ENCODE measurements around the gene FBXW10B.
"Not testable (repeated sequence)": the region's sequence is repeated elsewhere in the genome, so short reads cannot be mapped to it uniquely, and the experiment has no call there.

The FBXW10B gene, protein sequence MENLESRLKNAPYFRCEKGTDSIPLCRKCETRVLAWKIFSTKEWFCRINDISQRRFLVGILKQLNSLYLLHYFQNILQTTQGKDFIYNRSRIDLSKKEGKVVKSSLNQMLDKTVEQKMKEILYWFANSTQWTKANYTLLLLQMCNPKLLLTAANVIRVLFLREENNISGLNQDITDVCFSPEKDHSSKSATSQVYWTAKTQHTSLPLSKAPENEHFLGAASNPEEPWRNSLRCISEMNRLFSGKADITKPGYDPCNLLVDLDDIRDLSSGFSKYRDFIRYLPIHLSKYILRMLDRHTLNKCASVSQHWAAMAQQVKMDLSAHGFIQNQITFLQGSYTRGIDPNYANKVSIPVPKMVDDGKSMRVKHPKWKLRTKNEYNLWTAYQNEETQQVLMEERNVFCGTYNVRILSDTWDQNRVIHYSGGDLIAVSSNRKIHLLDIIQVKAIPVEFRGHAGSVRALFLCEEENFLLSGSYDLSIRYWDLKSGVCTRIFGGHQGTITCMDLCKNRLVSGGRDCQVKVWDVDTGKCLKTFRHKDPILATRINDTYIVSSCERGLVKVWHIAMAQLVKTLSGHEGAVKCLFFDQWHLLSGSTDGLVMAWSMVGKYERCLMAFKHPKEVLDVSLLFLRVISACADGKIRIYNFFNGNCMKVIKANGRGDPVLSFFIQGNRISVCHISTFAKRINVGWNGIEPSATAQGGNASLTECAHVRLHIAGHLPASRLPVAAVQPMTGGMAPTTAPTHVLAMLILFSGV

DNA sequence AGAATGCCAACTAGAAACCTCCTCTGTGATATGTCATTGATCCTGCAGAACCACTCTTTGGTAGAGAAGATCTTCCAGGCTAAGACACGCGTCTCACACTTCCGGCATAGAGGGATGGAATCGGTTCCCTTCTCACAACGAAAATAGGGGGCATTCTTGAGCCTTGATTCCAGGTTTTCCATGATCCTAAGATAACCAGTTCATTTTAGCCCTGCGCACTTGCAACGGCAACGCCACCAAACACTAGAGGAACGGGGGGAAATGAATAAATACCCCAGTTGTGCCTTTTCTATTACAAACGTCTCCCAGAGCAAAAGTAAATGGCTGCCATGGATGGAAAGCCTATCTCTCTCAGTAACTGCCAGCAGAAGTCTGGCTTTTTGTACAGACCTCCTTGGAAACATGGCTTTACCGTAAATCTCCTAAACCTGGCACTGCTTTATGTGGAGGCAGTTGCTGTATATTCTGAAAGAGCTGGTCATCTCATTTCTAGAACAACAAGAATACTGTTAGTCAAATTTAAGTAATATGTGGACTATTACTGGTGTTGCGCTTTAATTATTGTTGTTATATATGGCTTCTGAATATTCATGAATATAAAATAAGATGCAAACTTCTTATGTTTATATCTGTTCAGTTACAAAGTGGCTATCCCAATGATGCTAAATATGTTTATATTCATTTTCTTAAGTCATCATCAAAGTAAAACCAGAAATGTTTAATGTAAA, at the start of gene FBXW10B:
TSS of gene FBXW10B (minus strand) at position 374 of the 728 bp plus-strand sequence. CDS start at position 182, 192 bp downstream.
- not testable (repeated sequence) for DNase-seq

DNA sequence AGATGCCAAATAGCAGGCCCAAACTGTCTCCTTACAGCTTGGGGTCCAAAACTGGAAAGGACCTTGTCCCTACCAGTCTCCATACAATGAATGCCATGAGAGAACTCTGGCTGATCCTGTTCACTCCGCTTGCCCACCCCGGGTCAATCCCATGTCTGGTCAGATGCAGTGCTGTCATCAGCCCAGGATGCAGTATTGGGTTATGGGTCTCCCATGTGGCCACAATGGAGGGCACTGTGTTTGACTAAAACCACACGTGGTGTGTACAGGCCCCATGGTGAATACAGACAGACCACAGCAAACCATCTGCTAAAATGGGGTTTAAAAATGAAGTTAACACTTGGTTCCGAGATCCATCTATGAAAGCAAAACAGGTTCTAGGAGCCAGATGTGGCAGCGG, 44.2 kb upstream of the FBXW10B start:
- no peak for DNase-seq

DNA sequence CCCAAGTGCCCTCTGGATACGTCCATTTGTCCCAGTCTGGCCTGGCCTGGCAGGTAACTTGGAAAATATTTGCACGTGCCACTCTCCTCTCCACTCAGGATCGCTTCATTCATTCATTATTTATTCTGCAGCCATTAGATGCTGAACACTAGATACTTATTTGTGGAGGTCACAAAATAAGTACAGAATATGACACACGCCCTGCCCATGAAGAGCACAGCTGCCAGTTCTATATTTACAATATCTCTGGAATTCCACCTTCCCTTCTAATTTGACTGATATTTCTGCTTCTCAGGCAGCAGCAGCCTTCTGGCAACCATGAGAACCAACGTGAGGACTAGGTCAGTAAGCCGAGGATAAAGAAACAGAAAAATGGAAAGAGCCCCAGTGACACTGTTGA, 43.7 kb upstream of the FBXW10B start:
- no peak for DNase-seq

DNA sequence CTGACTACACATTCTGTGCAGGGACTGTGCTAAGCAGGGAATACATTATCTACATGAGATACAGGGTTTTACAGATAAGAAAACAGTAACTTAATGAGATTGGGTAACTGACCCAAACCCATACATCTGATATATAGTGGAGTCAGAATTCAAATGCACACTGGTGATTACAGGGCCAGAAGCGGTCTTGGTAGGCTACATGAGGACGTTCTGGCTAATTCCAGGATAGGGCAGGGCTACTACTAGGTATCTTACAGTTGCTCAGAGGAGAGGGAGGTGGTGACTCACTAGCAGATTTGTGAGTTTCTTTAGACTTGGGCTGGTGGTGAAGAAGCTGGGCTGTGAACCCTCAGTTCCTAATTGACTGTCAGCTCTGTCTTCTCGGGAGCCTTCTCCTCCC, 43.2 kb upstream of the FBXW10B start:
- no peak for DNase-seq

DNA sequence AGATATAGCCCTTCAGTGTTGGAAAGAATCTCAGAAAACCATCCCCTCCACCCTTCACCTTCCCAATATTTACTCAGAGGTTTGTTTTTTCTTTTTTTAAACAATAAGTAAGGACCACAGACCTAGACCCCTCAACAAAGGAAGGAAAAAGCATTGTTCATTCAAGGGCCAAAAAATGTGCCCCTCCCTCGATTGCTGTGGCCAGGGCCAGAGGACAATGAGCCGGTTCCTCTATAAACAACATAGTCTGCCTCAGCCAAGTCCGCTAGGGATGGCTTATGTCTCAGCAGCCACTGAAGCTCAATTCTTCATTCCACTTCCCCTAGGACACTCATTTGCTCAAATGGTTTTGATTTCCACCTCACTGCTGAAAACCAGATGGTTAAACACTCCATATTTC, 40.6 kb upstream of the FBXW10B start:
- DNase-seq: no peak

DNA sequence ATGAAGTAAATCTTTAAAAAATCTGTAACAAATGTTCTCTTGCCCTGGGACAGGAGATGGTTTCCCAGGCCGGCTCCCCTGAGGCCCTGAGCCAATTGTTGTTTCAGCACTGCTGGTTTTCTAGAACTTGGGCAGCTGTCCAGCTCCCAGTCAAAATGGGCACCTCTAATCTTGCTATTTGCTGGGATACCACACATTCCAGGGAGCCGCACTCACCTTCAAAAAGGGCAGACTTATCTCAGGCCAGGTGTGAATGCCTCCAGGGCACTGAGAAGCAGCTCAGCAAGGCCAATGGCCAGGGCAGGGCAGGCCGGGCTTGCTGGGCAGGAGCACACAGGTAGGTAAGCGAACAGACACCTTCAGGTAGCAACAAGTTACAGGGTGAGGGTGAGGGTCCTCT, 40.2 kb upstream of the FBXW10B start:
- no peak for DNase-seq

DNA sequence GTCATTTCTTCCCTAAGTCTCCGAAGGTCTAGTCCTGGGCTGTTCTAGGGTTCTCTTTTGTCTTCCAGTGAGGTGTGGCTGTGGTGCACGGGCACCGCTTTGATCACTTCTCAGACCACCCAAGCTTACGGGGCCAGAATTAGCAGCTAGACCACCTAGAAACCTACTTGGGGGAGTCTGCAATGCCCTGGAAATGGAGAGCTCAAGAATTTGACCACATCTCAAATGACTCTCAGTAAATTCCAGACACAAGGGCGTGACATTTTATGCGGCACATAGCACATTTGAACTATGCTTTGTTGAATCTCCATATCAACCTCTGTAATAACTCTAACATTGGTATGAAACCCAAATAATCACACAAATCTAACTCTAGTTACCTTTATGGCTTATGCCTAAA, 39.7 kb upstream of the FBXW10B start:
- no peak for DNase-seq

DNA sequence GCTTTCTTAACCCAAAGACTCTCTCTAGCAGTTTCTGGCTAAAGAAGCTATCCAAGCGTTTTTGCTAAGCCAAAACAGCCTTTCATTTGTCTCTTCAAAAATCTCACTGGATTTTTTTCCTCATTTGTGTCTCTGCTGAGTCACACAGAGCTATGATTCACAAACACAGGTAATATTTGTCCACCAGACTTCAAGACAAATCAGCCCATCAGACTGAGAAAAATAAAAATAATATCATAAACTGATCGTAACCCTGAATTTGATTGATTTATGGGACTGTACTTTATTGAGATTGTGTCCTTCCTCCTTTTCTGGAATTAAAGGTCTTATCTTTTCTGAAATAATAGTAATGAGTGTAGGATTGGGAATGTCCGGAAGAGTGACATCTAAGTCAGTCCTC, 38.8 kb upstream of the FBXW10B start:
- DNase-seq: no peak

DNA sequence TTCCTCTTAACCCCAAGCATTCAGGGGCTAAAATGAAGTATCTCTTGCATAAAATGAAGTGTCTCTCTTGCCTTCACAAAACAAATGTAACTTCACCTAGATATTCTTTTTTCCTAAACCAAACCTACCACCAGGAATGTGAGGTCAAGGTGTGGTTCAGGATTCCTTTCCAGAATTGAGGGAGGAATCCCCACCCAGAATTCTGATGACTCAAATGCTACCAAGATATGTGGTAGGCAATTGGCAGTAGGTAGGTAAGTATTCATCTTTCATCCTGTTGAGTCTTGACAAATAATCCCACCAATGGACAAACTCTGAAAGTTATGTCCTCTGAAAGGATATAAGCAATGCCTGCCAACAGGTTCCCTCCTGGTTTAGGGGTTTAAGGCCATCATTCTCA, 38.4 kb upstream of the FBXW10B start:
- no peak for DNase-seq

DNA sequence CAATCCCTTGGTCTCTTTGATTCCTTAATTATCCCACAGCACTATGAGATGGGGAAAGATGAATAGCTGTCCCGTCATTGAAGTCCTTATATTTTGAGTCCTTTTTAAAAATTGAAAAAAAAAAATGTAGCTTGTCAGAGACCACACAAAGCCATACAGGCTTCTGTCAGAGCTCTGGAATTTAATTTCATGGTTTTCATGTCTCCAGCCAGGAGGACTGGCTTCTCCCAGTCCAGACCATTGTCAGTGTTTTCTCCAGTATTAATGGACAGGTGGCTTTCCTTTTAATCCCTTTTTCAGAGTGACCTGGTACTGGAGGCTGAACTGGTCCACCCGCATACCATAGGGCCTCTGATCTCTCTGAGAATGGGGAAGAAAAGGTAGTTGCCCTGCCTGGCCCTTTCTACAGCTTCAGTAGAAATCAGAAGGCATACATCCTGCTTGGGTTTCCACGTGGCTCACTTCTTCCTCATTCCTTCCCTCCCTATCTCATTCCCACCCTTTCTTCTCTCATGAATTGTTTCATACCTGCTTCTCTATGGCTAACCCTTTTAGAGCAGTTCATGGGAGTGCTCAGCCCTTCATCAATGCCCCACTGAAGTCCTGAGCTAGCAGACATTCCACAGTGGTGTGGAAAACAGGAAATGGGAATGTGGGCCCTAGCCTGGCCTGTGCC, 35.5 kb upstream of the FBXW10B start:
- DNase-seq: no peak

DNA sequence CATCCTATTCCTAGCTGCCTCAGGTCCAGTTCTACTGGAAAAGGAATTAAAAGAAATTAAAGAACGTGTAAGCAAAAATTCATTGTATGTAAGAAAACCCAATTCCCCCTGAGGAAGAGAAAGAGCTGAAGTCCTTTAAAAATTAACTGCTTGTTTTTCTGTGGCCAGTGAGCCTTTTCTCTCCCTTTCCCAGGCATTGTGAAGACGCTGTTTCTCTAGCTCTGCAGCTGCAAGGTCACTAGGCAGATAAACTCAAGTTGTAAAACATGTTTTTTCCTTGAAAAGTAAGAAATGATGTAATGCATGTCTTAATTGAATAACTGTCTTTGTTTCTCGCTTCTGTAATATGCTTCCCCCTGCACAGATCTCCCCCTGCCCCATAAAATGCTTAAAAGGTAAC, 34.9 kb upstream of the FBXW10B start:
- DNase-seq: not testable (repeated sequence)

DNA sequence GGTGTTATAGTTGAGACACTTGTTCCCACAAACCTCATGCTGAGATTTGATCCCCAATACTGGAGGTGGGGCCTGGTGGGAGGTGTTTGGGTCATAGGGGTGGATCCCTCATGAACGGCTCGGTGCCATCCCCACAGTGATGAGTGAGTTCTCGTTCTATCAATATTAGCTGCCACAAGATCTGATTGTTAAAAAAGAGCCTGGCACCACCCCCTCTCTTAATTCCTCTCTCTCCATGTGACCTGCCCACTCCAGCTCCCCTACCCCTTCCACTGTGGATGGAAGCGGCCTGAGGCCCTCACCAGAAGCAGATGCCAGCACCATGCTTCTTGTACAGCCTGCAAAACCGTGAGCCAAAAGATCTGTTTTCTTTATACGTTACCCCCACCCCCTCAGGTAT, 33.5 kb upstream of the FBXW10B start:
- no peak for DNase-seq

DNA sequence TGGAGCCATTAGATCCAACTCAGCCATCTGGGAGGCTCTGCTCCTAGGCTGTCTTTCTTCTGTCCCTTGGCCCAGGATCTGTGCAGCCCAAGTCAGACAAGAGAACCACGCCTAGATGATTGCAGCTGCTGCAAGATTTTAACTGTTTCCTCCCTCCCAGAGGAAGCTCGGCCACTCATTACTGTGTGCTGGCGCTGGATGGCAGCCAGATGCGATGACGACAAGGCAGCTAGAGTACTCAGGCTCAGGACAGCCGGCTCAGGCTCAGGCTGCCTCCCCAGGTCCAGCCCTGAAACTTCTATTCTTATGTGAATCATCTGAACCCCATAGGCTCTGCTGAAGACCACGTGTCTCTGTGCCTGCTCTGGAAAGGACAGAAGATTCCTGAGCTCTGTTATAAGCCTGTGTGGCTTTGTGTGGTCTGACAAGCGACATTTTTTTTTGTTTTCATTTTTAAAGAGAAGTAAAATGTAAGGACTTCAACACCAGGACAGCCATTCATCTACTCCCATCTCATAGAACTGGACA, 32.1 kb upstream of the FBXW10B start:
- DNase-seq: peak; percentile 89

DNA sequence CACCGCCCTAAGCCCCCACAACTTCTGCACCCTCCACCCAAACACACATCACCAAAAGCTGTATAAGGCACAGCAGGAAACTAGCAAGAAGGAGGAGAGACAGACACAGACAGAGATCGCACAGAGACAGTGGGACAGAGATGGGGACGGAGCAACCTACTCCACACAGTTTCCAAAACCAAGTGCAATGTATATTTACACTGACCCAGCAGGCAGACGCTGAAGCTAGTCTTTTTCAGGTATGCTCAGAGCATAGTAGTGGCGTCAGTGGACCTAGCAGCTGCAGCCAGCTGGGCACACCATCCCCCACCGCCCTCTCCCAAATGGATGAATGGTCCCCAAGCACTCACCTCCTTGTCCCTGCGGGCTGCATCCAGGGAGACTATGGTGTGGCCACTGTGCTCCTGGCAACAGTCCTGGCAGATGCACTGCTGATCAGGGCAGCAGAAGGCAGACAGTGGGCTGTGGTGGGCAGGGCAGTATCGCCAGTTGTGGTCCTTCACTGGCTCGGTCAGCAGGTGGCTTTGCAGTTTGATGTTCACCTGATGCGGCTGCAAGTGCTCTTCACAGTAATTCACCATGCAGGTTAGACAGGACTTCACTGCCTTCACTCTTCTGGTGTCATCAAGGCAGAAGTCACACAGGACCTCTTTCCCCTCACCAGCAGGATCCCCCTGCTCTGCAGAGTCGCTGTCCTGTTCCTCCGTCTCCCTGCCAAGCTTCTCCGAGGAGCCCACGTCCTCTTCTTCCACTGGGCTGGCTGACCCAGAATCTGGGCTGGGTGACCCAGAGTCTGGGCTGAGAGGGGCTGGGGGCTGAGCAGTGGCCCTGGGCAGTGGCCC, 31.5 kb upstream of the FBXW10B start:
- no peak for DNase-seq

DNA sequence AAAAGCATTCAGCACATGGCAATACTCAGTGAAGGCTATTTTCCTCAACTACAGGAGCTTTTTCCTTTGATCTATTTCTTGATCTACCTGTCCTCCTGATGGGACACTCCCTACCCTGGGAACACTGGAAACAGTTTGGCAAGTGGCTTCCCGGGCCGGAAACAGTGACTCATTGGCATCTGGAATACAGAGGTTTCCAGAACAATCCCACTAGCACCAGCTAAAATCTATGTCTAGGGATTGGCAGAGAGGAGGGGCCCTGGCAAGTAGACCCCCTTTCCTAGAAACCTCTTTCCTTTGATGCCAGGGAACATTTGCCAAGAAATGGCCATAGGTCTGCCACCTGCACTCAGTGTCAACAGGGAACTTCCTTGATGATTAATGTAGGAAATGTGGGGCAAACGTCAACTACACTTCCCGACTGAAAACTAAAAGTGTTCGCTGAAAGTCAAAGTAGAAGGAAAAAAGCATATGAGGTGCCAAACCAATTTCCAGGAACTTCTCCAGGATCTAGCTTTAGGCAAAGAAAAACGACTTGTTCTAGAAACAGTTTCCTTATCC, 30.4 kb upstream of the FBXW10B start:
- DNase-seq: no peak

DNA sequence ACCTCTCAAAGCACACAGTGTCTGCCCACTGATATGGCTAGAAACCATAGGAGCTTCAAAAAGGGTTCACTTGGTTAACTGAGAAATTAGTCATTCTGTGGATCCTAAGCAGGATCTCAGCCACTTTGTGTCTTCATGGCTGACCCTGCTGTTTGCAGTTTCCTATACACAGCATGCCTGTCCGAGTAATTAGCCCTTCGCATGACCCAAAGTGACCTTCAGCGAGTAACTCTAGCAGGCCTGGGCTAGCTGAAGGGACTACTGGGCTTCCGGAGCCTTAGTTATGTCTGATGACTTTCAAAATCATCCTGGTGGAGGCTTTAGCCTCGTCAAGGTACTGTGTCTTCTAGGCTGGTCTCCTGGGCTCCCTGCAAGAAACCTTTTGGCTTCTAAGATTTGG, 28.9 kb upstream of the FBXW10B start:
- DNase-seq: no peak

DNA sequence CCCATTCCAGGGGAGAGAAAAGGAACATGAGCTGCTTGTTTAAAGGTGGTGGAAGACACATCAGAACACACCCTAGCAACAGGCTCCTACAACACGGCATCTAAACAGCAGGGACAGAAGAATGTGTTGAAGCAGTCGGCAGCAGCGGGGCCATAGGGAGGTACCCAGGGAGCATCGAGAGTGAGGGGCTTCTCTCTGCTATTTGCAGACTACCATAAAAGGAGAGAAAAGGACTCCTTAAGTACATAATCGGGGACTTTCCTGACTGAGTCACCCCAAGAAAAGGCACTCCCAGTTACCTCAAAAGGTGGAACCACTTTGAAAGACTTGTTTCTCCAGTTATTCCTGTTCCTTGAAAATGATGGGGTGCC, 26.4 kb upstream of the FBXW10B start:
- not testable (repeated sequence) for DNase-seq

DNA sequence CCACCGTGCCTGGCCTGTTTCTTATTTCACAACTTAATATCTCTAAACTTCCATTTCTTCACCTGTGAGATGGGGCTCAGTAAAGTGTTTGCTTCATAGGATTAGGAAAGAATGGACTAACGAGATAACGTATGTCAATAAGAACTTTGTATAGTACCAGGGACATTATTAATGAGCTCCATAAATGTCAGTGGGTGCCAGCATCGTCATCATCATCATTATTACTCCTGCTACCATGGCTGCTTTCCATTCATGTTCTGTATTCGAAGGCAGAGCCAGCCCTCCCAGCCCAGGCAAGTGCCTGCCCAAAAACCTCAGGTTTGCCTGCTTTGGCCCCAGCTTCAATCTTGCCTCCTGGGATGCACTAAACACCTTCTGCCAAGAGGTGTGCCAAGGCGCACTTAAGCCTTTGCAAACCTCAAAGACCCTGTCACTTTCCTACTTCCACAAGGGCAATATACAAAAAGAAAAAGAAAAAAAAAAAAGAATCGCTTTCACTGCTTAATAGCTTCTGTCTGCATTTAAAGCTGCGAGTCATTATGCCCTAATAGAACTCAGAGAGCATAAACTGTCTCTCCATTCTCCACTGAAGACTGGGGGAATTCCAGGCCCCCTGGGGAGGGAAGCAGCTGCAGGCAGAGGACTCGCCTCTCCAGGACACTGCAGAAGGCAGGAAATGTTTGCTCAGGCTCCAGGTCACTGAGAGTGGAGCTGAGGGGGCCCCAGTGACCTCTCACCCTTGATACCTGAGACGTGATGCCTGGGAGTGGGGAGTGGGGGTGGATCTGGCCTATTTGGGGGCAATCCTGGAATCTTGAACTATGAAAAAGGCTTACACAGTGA, 25.8 kb upstream of the FBXW10B start:
- DNase-seq: not testable (repeated sequence)

DNA sequence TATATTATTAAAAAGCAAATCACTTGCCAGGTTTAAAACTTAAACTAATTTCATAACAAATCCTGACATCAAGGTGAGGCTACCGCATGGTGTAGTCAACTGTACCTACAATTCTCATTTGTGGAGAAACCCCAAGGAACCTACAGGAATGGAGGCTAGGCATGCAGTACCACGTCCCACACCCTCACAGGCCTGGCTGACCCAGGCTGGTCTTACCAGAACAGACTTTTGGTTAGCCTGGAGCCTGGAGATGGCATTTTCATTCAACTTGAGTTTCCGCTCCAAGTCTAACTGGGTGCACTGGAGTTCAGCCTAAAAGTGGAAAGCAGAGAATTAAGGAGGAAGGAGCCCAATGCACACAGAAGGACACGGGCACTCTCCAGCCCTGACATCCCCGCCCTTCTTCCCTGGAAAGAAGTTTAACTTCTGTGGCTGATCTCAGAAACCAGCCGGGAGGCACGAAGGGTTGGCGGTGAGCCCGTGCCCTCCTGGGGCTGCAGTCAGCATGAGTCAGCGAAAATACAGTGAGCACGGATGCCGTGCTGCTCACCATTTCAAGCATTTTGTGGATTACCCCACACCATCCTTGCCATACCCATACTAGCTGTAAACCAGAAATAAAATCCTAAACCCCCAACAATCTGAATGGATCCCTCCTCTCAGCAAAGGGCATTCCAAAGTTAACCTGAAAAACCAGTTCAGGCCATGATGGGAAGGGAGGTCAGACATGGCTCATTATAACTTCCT, 23.2 kb upstream of the FBXW10B start:
- DNase-seq: not testable (repeated sequence)

DNA sequence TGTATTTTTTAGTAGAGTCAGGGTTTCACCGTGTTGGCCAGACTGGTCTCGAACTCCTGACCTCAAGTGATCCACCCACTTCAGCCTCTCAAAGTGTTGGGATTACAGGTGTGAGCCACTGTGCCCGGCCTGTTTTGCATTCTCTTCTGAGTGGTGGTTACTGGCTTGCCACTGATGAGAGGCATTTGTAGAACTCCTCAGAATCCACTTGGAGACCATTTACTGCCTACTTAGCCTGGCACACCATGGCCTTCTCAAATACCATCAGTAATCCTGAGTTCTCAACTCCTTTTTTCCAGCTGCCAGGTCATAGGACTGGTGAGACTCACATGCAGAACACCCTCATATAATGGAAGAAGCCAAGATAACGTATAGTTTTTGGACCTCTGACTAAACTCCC, 22.5 kb upstream of the FBXW10B start:
- DNase-seq: not testable (repeated sequence)

Data from NCI-H2227 treated with DMSO at 0.1 percent for 48 hours (cell line).